AG04450 (cell line): ENCODE data around the gene SLC12A2. TPM values are rescaled to one million over a fixed set of nuclear protein-coding genes. Genes with fewer than 3 reads are reported as not detected.
A peak's percentile ranks its signal among the peaks of the same experiment; 100 is the strongest.

Source experiments
- CTCF ChIA-PET: fragments of 300-600, 350-600 bp; formaldehyde crosslinking; extraction: SDS; loops from one replicate; lab custom pipeline; 2022; ENCODE audit warnings: antibody characterized with exemption, inconsistent platforms; lab: Charles Lee
- POLR2A ChIA-PET: fragments of 350-600 bp; formaldehyde crosslinking; extraction: SDS; loops from one replicate; lab custom pipeline; 2021; ENCODE audit warnings: antibody characterized with exemption, inconsistent platforms; lab: Yijun Ruan, JAX
- DNase-seq: peaks from one replicate; pipeline ENCODE4 v3.0.0-alpha.2; 2011; ENCODE audit warnings: low read depth, low spot score
- H3K27ac ChIP-seq: one replicate; pipeline ENCODE4 v1.5.1; 2012; ENCODE audit warnings: low read depth, low read length, control low read depth
- H3K27me3 ChIP-seq: one replicate; pipeline ENCODE4 v1.6.0; 2012; ENCODE audit warnings: low read length; ENCODE audit not compliant: control insufficient read depth, insufficient read depth
- H3K4me3 ChIP-seq: 2 replicates; pipeline ENCODE4 v1.5.1; 2011; ENCODE audit warnings: mild to moderate bottlenecking, low read depth, low read length, control low read depth
- H3K9me3 ChIP-seq: 2 replicates; pipeline ENCODE4 v1.5.1; 2012; ENCODE audit warnings: low read length; ENCODE audit not compliant: control insufficient read depth, insufficient read depth
- CTCF ChIP-seq: IDR thresholded peaks from 2 replicates; pipeline ENCODE4 v1.5.1; 2011; ENCODE audit warnings: low read depth, low read length, control low read depth, inconsistent platforms
- polyA plus RNA-seq: library from polyadenylated mRNA; depleted of rRNA; stranded (reverse); fragments of >200 nt; gene quantifications from 2 replicates; pipeline ENCODE4 v1.2.3, GENCODE V29; 2011

The SLC12A2 gene
- polyA plus RNA-seq, 1 experiment: 10.5 TPM

GRCh38 chr5:128144491-128144890 is 60.9 kb downstream of the SLC12A2 start:
- no peak overlapping the region for H3K4me3 ChIP-seq
- DNase-seq: peak; percentile 18
- TF ChIP-seq CTCF: no peak
- POLR2A ChIA-PET: no interaction called here
- no peaks in the 10 kb centered on the region for H3K9me3 ChIP-seq
- H3K27me3 ChIP-seq: no peaks in the 10 kb centered on the region
- no peak overlapping the region for H3K27ac ChIP-seq
- CTCF ChIA-PET: no interaction called here

GRCh38 chr5:128146671-128147070 is 63.1 kb downstream of the SLC12A2 start:
- H3K27ac ChIP-seq: no peak overlapping the region
- no peak overlapping the region for H3K4me3 ChIP-seq
- no peak for TF ChIP-seq CTCF
- no peaks in the 10 kb centered on the region for H3K9me3 ChIP-seq
- POLR2A ChIA-PET: interaction anchor here (0.7 kb wide), 1 partner anchor 11 kb away, joined by 3 read pairs; no protein-coding TSS in a partner anchor
- CTCF ChIA-PET: no interaction called here
- no peaks in the 10 kb centered on the region for H3K27me3 ChIP-seq
- DNase-seq: no peak

DNA sequence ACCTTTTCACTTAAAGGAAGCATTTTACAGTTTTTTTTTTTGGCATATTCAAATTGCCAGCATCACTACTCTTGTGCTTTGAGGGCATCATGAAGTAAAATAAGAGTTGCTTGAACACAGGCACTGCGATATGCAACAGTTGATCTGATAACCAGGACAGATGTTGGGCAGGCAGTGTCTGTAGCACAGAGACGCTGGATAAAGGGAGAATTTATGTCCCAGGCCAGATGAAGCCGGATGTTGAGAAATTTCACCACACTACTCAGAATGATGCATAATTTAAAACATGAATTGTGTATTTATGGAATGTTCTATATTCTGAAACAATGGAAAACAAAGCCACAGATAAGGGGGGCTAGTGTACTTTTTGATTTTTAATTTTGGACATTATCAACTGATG is 71.4 kb downstream of the SLC12A2 start:
- no peaks in the 10 kb centered on the region for H3K9me3 ChIP-seq
- H3K4me3 ChIP-seq: no peak overlapping the region
- CTCF ChIA-PET: interaction anchor here (0.6 kb wide), 1 partner anchor 277 kb away, joined by 4 read pairs; no protein-coding TSS in a partner anchor
- TF ChIP-seq CTCF: no peak
- DNase-seq: no peak
- no peaks in the 10 kb centered on the region for H3K27me3 ChIP-seq
- POLR2A ChIA-PET: no interaction called here
- H3K27ac ChIP-seq: no peak overlapping the region

GRCh38 chr5:128155776-128156175 is 72.2 kb downstream of the SLC12A2 start:
- CTCF ChIA-PET: interaction anchor here (1.5 kb wide), 1 partner anchor 14 kb away, joined by 4 read pairs; no protein-coding TSS in a partner anchor

DNA sequence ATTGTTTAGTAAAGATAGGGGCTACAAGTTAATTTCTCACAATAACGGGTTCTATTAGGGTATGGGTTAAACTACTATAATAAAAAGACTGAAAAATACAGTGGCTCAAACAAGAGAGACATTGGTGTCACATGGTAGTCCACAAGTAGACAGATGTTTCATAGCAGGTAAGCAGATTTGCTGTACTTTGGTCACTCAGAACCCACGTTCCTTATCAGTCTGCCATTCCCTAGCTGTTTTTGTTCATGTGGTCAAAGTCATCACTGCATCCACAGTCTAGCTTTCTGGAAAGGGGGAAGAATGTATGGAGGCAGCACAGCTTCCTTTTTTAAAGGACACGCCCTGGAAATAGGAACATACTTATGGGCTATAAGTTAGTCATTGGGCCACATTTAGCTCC is 73.0 kb downstream of the SLC12A2 start:
- no peak for TF ChIP-seq CTCF
- CTCF ChIA-PET: interaction anchor here (0.9 to 1.5 kb wide), 3 partner anchors 11 to 46 kb away, joined by 3 to 4 read pairs (median 3); no protein-coding TSS in a partner anchor
- POLR2A ChIA-PET: no interaction called here
- DNase-seq: no peak
- Histone ChIP-seq H3K27ac (no peak overlapping the region), H3K27me3 (no peaks in the 10 kb centered on the region), H3K9me3 (no peaks in the 10 kb centered on the region), H3K4me3 (no peak overlapping the region)

More at GRCh38 chr5:128155776-128156175, 72.2 kb downstream of the SLC12A2 start:
- TF ChIP-seq CTCF: no peak
- no peak overlapping the region for H3K4me3 ChIP-seq
- no peaks in the 10 kb centered on the region for H3K9me3 ChIP-seq
- POLR2A ChIA-PET: no interaction called here
- no peak for DNase-seq
- no peaks in the 10 kb centered on the region for H3K27me3 ChIP-seq
- no peak overlapping the region for H3K27ac ChIP-seq
